K562 (cell line): ENCODE measurements around the gene SFXN5. TPM values are rescaled to one million over a fixed set of nuclear protein-coding genes. Genes with fewer than 3 reads are reported as not detected.

Experiments
- BDP1 ChIP-seq: IDR thresholded peaks from 3 replicates; pipeline ENCODE4 v1.6.1; 2011; ENCODE audit not compliant: insufficient read length, insufficient read depth
- FUS ChIP-seq: fragments of 200-400 bp; formaldehyde crosslinking; optimal IDR thresholded peaks from 2 replicates; pipeline ENCODE3; 2017; ENCODE audit warnings: low read depth, low read length
- JUND ChIP-seq, 2 experiments: IDR thresholded peaks; 2 replicates in 1 of 2; 3 replicates in 1 of 2; pipeline ENCODE4 v1.6.1; 2011; ENCODE audit warnings: borderline replicate concordance in 2 of 2, low read depth in 2 of 2, low read length in 2 of 2, improper control_type of control experiment in 1 of 2, missing biosample characterization in 1 of 2, missing genetic modification characterization in 1 of 2, missing genetic modification reagents in 1 of 2
- MAX ChIP-seq: sonication (generic); formaldehyde crosslinking; IDR thresholded peaks from 2 replicates; pipeline ENCODE4 v1.9.0; 2022; ENCODE audit warnings: mild to moderate bottlenecking, missing genetic modification reagents
- MTA2 ChIP-seq: fragments of 450-650 bp; IDR thresholded peaks from 2 replicates; pipeline ENCODE4 v1.6.1; 2016; ENCODE audit warnings: low read depth
- NBN ChIP-seq: fragments of 450-650 bp; IDR thresholded peaks from 2 replicates; pipeline ENCODE4 v1.6.1; 2016; ENCODE audit warnings: low read depth, mild to moderate bottlenecking
- PHF8 ChIP-seq: fragments of 200-600 bp; sonication (generic); IDR thresholded peaks from 2 replicates; pipeline ENCODE4 v1.6.1; 2012; ENCODE audit warnings: mixed run types, mild to moderate bottlenecking, inconsistent platforms, low read length, moderate library complexity, borderline replicate concordance
- TBP ChIP-seq: optimal IDR thresholded peaks from 2 replicates; pipeline ENCODE3; 2011; ENCODE audit warnings: low read depth, low read length, improper control_type of control experiment
- polyA plus RNA-seq, 8 experiments: library from polyadenylated mRNA; depleted of rRNA in 4 of 8; stranded (reverse) in 5 of 8; unstranded in 3 of 8; fragments of >200 nt; fragmentation: Nextera tagmentation in 2 of 8; fragmentation: Illumina TruSeq in 1 of 8; extraction: Ambion mirVana in 2 of 8; extraction: Trizol in 1 of 8; gene quantifications; 2 replicates each; pipeline versions ENCODE4 v1.2.1 to v1.2.3, GENCODE V29; 2011 to 2014; ENCODE audit warnings: inconsistent platforms in 1 of 8, missing spikeins in 1 of 8
- total RNA-seq, 7 experiments: library from RNA; depleted of rRNA in 6 of 7; stranded (reverse); fragments of >200 nt in 6 of 7; fragmentation: Illumina TruSeq in 2 of 7; extraction: Trizol in 2 of 7; gene quantifications; 2 replicates each; pipeline versions ENCODE4 v1.2.1 to v1.2.3, GENCODE V29; 2011 to 2021; ENCODE audit warnings: low replicate concordance in 1 of 7
- TF ChIP-seq, protein P1 (sequence below): sonication (generic); formaldehyde crosslinking; IDR thresholded peaks from 2 replicates; pipeline ENCODE4 v1.8.1; 2023; ENCODE audit warnings: mild to moderate bottlenecking, missing genetic modification reagents
- TF ChIP-seq, protein P2 (sequence below): fragments of 450-650 bp; IDR thresholded peaks from 2 replicates; pipeline ENCODE4 v1.6.1; 2017; ENCODE audit warnings: antibody characterized with exemption, mild to moderate bottlenecking
- TF ChIP-seq, protein P3 (sequence below), 2 experiments: IDR thresholded peaks; 2 replicates each; pipeline ENCODE4 v1.6.1; 2011; ENCODE audit warnings: borderline replicate concordance in 1 of 2, control low read depth in 1 of 2, low read depth in 1 of 2, low read length in 1 of 2, mild to moderate bottlenecking in 1 of 2, mixed read lengths in 1 of 2, moderate library complexity in 1 of 2; ENCODE audit not compliant: insufficient read depth in 1 of 2, insufficient read length in 1 of 2, poor library complexity in 1 of 2, severe bottlenecking in 1 of 2; ENCODE audit errors: extremely low read depth in 1 of 2
- TF ChIP-seq, protein P4 (sequence below): sonication (generic); formaldehyde crosslinking; IDR thresholded peaks from 2 replicates; pipeline ENCODE4 v1.8.0; 2023; ENCODE audit warnings: missing genetic modification reagents, mild to moderate bottlenecking, borderline replicate concordance

Gene SFXN5
- total and polyA plus RNA-seq, 9 of the 15 experiments (the other 6 are each of a cell fraction or from before 2014, with no cell fraction given): 8.3 to 22.6 (median 16.0) TPM

DNA sequence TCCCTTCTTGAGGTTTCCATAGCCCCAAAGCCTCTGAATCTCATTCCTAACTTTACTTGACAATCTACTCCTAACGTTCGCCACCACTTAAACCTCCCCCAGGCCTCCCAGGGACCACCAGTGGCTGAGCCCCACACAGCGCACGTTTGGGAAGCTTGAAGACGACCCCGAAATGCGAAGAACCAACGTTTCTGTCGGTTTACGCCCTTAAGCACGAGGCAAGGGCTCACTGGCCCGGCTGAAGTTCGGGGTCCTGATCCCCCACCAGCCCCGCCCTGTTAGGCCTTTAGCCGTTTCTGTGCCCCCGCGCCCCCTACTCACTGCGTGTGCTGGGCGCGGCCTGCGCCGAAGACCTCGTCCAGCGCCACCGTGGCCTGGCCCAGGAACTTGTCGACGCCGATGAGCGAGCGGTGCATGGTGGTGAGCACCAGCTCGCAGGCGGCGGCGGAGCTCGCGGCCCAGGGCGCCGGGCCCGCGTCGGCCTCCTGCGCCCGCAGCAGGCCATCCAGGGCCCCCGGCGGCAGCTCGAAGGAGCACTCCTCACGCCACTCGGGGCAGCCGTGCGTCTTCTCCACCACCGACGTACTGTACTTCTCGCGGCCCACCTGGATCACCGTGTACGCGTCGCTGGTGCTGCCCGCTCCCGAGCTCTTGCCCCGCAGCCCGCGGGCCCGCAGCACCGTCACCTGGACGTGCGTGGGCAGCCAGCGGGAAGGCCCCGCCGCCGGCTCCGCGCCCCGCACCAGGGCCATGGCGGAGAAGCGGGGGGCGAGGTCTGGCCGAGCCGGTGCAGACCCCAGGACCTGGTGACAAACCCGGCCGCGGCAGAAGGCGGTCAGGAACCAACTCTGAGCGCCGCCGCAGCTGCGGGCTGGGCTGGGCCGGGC lies 40.8 kb upstream of the SFXN5 start (continued):
- TF ChIP-seq, protein P1, sequence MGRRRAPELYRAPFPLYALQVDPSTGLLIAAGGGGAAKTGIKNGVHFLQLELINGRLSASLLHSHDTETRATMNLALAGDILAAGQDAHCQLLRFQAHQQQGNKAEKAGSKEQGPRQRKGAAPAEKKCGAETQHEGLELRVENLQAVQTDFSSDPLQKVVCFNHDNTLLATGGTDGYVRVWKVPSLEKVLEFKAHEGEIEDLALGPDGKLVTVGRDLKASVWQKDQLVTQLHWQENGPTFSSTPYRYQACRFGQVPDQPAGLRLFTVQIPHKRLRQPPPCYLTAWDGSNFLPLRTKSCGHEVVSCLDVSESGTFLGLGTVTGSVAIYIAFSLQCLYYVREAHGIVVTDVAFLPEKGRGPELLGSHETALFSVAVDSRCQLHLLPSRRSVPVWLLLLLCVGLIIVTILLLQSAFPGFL (CRISPR knock-in tag): no peak
- TF ChIP-seq JUND (IDR thresholded peaks at IDR 0.05; ENCODE audit: borderline replicate concordance, low read depth, low read length): 0 out of 2 replicates have a peak, but pooled peaks have one; percentile 11
- no peak for TF ChIP-seq JUND (tag; IDR thresholded peaks at IDR 0.05; ENCODE audit: borderline replicate concordance, low read depth, low read length)
- TF ChIP-seq BDP1: no peak
- TF ChIP-seq MAX (CRISPR knock-in tag): peak; percentile 59
- TF ChIP-seq MTA2: no peak
- TF ChIP-seq, protein P2, sequence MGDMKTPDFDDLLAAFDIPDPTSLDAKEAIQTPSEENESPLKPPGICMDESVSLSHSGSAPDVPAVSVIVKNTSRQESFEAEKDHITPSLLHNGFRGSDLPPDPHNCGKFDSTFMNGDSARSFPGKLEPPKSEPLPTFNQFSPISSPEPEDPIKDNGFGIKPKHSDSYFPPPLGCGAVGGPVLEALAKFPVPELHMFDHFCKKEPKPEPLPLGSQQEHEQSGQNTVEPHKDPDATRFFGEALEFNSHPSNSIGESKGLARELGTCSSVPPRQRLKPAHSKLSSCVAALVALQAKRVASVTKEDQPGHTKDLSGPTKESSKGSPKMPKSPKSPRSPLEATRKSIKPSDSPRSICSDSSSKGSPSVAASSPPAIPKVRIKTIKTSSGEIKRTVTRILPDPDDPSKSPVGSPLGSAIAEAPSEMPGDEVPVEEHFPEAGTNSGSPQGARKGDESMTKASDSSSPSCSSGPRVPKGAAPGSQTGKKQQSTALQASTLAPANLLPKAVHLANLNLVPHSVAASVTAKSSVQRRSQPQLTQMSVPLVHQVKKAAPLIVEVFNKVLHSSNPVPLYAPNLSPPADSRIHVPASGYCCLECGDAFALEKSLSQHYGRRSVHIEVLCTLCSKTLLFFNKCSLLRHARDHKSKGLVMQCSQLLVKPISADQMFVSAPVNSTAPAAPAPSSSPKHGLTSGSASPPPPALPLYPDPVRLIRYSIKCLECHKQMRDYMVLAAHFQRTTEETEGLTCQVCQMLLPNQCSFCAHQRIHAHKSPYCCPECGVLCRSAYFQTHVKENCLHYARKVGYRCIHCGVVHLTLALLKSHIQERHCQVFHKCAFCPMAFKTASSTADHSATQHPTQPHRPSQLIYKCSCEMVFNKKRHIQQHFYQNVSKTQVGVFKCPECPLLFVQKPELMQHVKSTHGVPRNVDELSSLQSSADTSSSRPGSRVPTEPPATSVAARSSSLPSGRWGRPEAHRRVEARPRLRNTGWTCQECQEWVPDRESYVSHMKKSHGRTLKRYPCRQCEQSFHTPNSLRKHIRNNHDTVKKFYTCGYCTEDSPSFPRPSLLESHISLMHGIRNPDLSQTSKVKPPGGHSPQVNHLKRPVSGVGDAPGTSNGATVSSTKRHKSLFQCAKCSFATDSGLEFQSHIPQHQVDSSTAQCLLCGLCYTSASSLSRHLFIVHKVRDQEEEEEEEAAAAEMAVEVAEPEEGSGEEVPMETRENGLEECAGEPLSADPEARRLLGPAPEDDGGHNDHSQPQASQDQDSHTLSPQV: peak; percentile 61; the same call in 1 of the 2 replicates
- TF ChIP-seq, protein P3, sequence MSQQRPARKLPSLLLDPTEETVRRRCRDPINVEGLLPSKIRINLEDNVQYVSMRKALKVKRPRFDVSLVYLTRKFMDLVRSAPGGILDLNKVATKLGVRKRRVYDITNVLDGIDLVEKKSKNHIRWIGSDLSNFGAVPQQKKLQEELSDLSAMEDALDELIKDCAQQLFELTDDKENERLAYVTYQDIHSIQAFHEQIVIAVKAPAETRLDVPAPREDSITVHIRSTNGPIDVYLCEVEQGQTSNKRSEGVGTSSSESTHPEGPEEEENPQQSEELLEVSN (IDR thresholded peaks at IDR 0.05; ENCODE audit: borderline replicate concordance in 1 of 2, extremely low read depth in 1 of 2, insufficient read depth in 1 of 2, insufficient read length in 1 of 2, low read depth in 1 of 2, low read length in 1 of 2, poor library complexity in 1 of 2, severe bottlenecking in 1 of 2): peak; percentile 61 to 87
- TF ChIP-seq PHF8: peak; percentile 73; the same call in 1 of the 2 replicates
- TF ChIP-seq, protein P4, sequence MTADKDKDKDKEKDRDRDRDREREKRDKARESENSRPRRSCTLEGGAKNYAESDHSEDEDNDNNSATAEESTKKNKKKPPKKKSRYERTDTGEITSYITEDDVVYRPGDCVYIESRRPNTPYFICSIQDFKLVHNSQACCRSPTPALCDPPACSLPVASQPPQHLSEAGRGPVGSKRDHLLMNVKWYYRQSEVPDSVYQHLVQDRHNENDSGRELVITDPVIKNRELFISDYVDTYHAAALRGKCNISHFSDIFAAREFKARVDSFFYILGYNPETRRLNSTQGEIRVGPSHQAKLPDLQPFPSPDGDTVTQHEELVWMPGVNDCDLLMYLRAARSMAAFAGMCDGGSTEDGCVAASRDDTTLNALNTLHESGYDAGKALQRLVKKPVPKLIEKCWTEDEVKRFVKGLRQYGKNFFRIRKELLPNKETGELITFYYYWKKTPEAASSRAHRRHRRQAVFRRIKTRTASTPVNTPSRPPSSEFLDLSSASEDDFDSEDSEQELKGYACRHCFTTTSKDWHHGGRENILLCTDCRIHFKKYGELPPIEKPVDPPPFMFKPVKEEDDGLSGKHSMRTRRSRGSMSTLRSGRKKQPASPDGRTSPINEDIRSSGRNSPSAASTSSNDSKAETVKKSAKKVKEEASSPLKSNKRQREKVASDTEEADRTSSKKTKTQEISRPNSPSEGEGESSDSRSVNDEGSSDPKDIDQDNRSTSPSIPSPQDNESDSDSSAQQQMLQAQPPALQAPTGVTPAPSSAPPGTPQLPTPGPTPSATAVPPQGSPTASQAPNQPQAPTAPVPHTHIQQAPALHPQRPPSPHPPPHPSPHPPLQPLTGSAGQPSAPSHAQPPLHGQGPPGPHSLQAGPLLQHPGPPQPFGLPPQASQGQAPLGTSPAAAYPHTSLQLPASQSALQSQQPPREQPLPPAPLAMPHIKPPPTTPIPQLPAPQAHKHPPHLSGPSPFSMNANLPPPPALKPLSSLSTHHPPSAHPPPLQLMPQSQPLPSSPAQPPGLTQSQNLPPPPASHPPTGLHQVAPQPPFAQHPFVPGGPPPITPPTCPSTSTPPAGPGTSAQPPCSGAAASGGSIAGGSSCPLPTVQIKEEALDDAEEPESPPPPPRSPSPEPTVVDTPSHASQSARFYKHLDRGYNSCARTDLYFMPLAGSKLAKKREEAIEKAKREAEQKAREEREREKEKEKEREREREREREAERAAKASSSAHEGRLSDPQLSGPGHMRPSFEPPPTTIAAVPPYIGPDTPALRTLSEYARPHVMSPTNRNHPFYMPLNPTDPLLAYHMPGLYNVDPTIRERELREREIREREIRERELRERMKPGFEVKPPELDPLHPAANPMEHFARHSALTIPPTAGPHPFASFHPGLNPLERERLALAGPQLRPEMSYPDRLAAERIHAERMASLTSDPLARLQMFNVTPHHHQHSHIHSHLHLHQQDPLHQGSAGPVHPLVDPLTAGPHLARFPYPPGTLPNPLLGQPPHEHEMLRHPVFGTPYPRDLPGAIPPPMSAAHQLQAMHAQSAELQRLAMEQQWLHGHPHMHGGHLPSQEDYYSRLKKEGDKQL (CRISPR knock-in tag): 0 out of 2 replicates have a peak, but pooled peaks have one; percentile 48
- TF ChIP-seq NBN: no peak
- no peak for TF ChIP-seq FUS
- TF ChIP-seq TBP: no peak
